H1 (cell line): ENCODE measurements around the gene CREBBP. TPM values are rescaled to one million over a fixed set of nuclear protein-coding genes. Genes with fewer than 3 reads are reported as not detected.

Source experiments
- CTCF ChIA-PET: fragments of 300-600 bp; sonication (Branson Sonifier 250); formaldehyde crosslinking; loops from one replicate; lab custom pipeline; 2021; ENCODE audit not compliant: partially characterized antibody; lab: Charles Lee
- POLR2A ChIA-PET: fragments of 300-600 bp; sonication (Branson Sonifier 250); formaldehyde crosslinking; loops from one replicate; lab custom pipeline; 2021; ENCODE audit warnings: inconsistent platforms; ENCODE audit not compliant: partially characterized antibody; lab: Charles Lee
- DNase-seq, 2 experiments: peaks; one replicate each; pipeline versions ENCODE4 v3.0.0 to v3.0.0-alpha.2; 2010 to 2022; ENCODE audit warnings: low spot score in 2 of 2, low read depth in 1 of 2, mixed read lengths in 1 of 2
- FAIRE-seq: peaks from 2 replicates; lab custom pipeline; 2011; peaks lifted over from hg19 to GRCh38; lab: Jason Lieb, UNC
- H2AFZ ChIP-seq: 2 replicates; pipeline ENCODE4 v1.8.1; 2012; ENCODE audit warnings: low read length, inconsistent platforms
- H2AK5ac ChIP-seq: 2 replicates; pipeline ENCODE4 v1.6.1; 2013; ENCODE audit warnings: low read depth, low read length
- H2BK120ac ChIP-seq: replicated peaks from 2 replicates; pipeline ENCODE3; 2013; ENCODE audit warnings: low read depth, low read length, inconsistent platforms
- H2BK12ac ChIP-seq: 2 replicates; pipeline ENCODE4 v1.6.1; 2013; ENCODE audit warnings: low read depth, low read length
- H2BK15ac ChIP-seq: 2 replicates; pipeline ENCODE4 v1.6.1; 2013; ENCODE audit warnings: low read length
- H2BK20ac ChIP-seq: 2 replicates; pipeline ENCODE4 v1.6.1; 2013; ENCODE audit warnings: low read length
- H2BK5ac ChIP-seq: 2 replicates; pipeline ENCODE4 v1.6.1; 2013; ENCODE audit warnings: low read depth, low read length
- H3K14ac ChIP-seq: 2 replicates; pipeline ENCODE4 v1.6.1; 2013; ENCODE audit warnings: inconsistent platforms; ENCODE audit not compliant: insufficient read length
- H3K18ac ChIP-seq: 2 replicates; pipeline ENCODE4 v1.6.1; 2013; ENCODE audit warnings: low read length; ENCODE audit errors: extremely low read depth
- H3K23ac ChIP-seq: 2 replicates; pipeline ENCODE4 v1.6.1; 2013; ENCODE audit warnings: inconsistent platforms; ENCODE audit not compliant: insufficient read length
- H3K23me2 ChIP-seq: 2 replicates; pipeline ENCODE4 v1.6.1; 2013; ENCODE audit warnings: low read depth, low read length
- H3K27ac ChIP-seq: 2 replicates; pipeline ENCODE4 v1.6.1; 2011; ENCODE audit warnings: low read depth, low read length, inconsistent platforms
- H3K27me3 ChIP-seq, 4 experiments: replicated peaks in 1 of 4; 1 replicate in 1 of 4; 2 replicates in 3 of 4; pipeline versions ENCODE4 v1.6.1 to v1.8.1; 2011 to 2013; ENCODE audit warnings: low read length in 3 of 4, mild to moderate bottlenecking in 3 of 4, inconsistent platforms in 2 of 4, mixed read lengths in 2 of 4, moderate library complexity in 1 of 4; ENCODE audit not compliant: control insufficient read depth in 3 of 4, insufficient read depth in 3 of 4; ENCODE audit errors: extremely low read depth in 1 of 4
- H3K36me3 ChIP-seq, 4 experiments: 2 replicates each; pipeline versions ENCODE4 v1.6.1 to v1.8.1; 2011 to 2013; ENCODE audit warnings: mild to moderate bottlenecking in 4 of 4, low read length in 3 of 4, moderate library complexity in 2 of 4, control low read depth in 1 of 4, inconsistent platforms in 1 of 4; ENCODE audit not compliant: insufficient read depth in 4 of 4, control insufficient read depth in 2 of 4
- H3K4ac ChIP-seq: replicated peaks from 2 replicates; pipeline ENCODE3; 2013; ENCODE audit warnings: low read length, low read depth, mixed read lengths, inconsistent platforms; ENCODE audit not compliant: insufficient read length
- H3K4me1 ChIP-seq, 4 experiments: replicated peaks in 1 of 4; 1 replicate in 1 of 4; 2 replicates in 3 of 4; pipeline versions ENCODE4 v1.6.1 to v1.8.1; 2011 to 2013; ENCODE audit warnings: low read length in 3 of 4, inconsistent platforms in 2 of 4, mixed read lengths in 1 of 4; ENCODE audit not compliant: insufficient read depth in 4 of 4, control insufficient read depth in 3 of 4
- H3K4me2 ChIP-seq, 2 experiments: 2 replicates each; pipeline versions ENCODE4 v1.6.1 to v1.8.1; 2011 to 2013; ENCODE audit warnings: low read depth in 2 of 2, low read length in 2 of 2, control low read depth in 1 of 2, inconsistent platforms in 1 of 2, mild to moderate bottlenecking in 1 of 2; ENCODE audit not compliant: insufficient read depth in 1 of 2
- H3K4me3 ChIP-seq, 4 experiments: fragments of 200-600, 300-600 bp in 1 of 4; sonication (generic), shearing (Covaris generic), sonication (Bioruptor Twin) in 1 of 4; 2 replicates each; pipeline versions ENCODE4 v1.5.1 to v1.8.1; 2011 to 2016; ENCODE audit warnings: low read length in 4 of 4, low read depth in 3 of 4, control low read depth in 2 of 4, inconsistent platforms in 2 of 4, mild to moderate bottlenecking in 2 of 4, mixed read lengths in 1 of 4, moderate library complexity in 1 of 4; ENCODE audit not compliant: insufficient read depth in 2 of 4; ENCODE audit errors: extremely low read depth in 1 of 4
- H3K56ac ChIP-seq: replicated peaks from 2 replicates; pipeline ENCODE3; 2013; ENCODE audit warnings: low read depth, mild to moderate bottlenecking, mixed read lengths, low read length, inconsistent platforms; ENCODE audit not compliant: insufficient read length
- H3K79me1 ChIP-seq: 2 replicates; pipeline ENCODE4 v1.6.1; 2013; ENCODE audit warnings: low read depth, low read length, control low read depth
- H3K79me2 ChIP-seq, 2 experiments: 2 replicates each; pipeline versions ENCODE4 v1.6.1 to v1.8.1; 2012 to 2013; ENCODE audit warnings: low read length in 2 of 2, mild to moderate bottlenecking in 2 of 2, inconsistent platforms in 1 of 2; ENCODE audit not compliant: insufficient read depth in 2 of 2, control insufficient read depth in 1 of 2
- H3K9ac ChIP-seq, 4 experiments: replicated peaks in 1 of 4; 1 replicate in 1 of 4; 2 replicates in 3 of 4; pipeline versions ENCODE4 v1.6.1 to v1.8.1; 2011 to 2013; ENCODE audit warnings: low read depth in 3 of 4, low read length in 3 of 4, control low read depth in 2 of 4, mild to moderate bottlenecking in 2 of 4, moderate library complexity in 2 of 4, inconsistent platforms in 1 of 4; ENCODE audit errors: extremely low read depth in 1 of 4
- H3K9me3 ChIP-seq, 2 experiments: 2 replicates each; pipeline versions ENCODE4 v1.6.1 to v1.8.1; 2012 to 2013; ENCODE audit warnings: mild to moderate bottlenecking in 2 of 2, moderate library complexity in 2 of 2, control low read depth in 1 of 2, inconsistent platforms in 1 of 2, low read depth in 1 of 2, low read length in 1 of 2, mixed read lengths in 1 of 2; ENCODE audit not compliant: insufficient read depth in 2 of 2
- H4K20me1 ChIP-seq, 2 experiments: replicated peaks in 1 of 2; 2 replicates each; pipeline versions ENCODE3 to v1.8.1; 2011 to 2013; ENCODE audit warnings: inconsistent platforms in 2 of 2, low read length in 2 of 2, mild to moderate bottlenecking in 1 of 2; ENCODE audit not compliant: insufficient read depth in 2 of 2, control insufficient read depth in 1 of 2
- H4K5ac ChIP-seq: 2 replicates; pipeline ENCODE4 v1.6.1; 2013; ENCODE audit warnings: low read length, low read depth, mixed read lengths, inconsistent platforms; ENCODE audit not compliant: insufficient read length
- H4K8ac ChIP-seq: 2 replicates; pipeline ENCODE4 v1.8.0; 2013; ENCODE audit warnings: mild to moderate bottlenecking, moderate library complexity, low read length, inconsistent platforms; ENCODE audit not compliant: insufficient read depth; ENCODE audit errors: extremely low read depth
- H4K91ac ChIP-seq: replicated peaks from 2 replicates; pipeline ENCODE3; 2013; ENCODE audit warnings: low read length, mixed read lengths, inconsistent platforms; ENCODE audit not compliant: insufficient read length
- BCL11A ChIP-seq, 2 experiments: IDR thresholded peaks; one replicate each; pipeline ENCODE4 v1.6.1; 2011; ENCODE audit warnings: low read depth in 2 of 2, low read length in 2 of 2, mild to moderate bottlenecking in 2 of 2
- CHD2 ChIP-seq: IDR thresholded peaks from 2 replicates; pipeline ENCODE4 v1.6.1; 2012; ENCODE audit warnings: low read length, improper control_type of control experiment
- SIN3A ChIP-seq, 2 experiments: IDR thresholded peaks in 1 of 2; conservative IDR thresholded peaks in 1 of 2; 2 replicates each; pipeline ENCODE4 v1.6.1; 2011 to 2012; ENCODE audit warnings: low read length in 2 of 2, improper control_type of control experiment in 1 of 2, low read depth in 1 of 2, mild to moderate bottlenecking in 1 of 2
- TCF12 ChIP-seq: IDR thresholded peaks from 2 replicates; pipeline ENCODE4 v1.6.1; 2011; ENCODE audit warnings: low read depth, mild to moderate bottlenecking, low read length
- WGBS, 2 experiments: shearing (Covaris generic) in 1 of 2; methylation state at CpG; one replicate each; pipeline versions ENCODE4 v1.1.6 to v1.1.7; 2013 to 2015; ENCODE audit warnings: low lambda C conversion rate in 2 of 2, mixed read lengths in 2 of 2, inconsistent platforms in 1 of 2, low coverage in 1 of 2, missing lambda C conversion rate in 1 of 2; ENCODE audit not compliant: insufficient replicate concordance in 2 of 2, insufficient coverage in 1 of 2, insufficient read length in 1 of 2; ENCODE audit errors: extremely low coverage in 1 of 2, missing lambda C conversion rate in 1 of 2; 5-methylcytosine and 5-hydroxymethylcytosine counted together
- polyA plus RNA-seq, 7 experiments: library from polyadenylated mRNA; depleted of rRNA in 3 of 7; stranded (reverse) in 5 of 7; unstranded in 2 of 7; fragments of >200 nt in 5 of 7; fragments of 200-250 nt in 2 of 7; gene quantifications; 1 replicate in 5 of 7; 2 replicates in 1 of 7; 4 replicates in 1 of 7; pipeline versions ENCODE4 v1.2.1 to v1.2.3, GENCODE V29; 2011 to 2013; ENCODE audit warnings: missing spikeins in 2 of 7, mixed read lengths in 2 of 7
- total RNA-seq: library from RNA; stranded (reverse); fragmentation: NEBNext Ultra II Directional; extraction: Animal tissue kit (Norgen Biotek cat#: 25700); gene quantifications from 2 replicates; pipeline ENCODE4 v1.2.1, GENCODE V29; 2021
- TF ChIP-seq, protein P1 (sequence below): IDR thresholded peaks from 2 replicates; pipeline ENCODE4 v1.6.1; 2011; ENCODE audit warnings: low read depth, mild to moderate bottlenecking, low read length; ENCODE audit not compliant: insufficient read depth
- TF ChIP-seq, protein P2 (sequence below): IDR thresholded peaks from 2 replicates; pipeline ENCODE4 v1.6.1; 2012; ENCODE audit warnings: low read length, inconsistent platforms

CREBBP gene
- total and polyA plus RNA-seq, 2 of the 8 experiments (the other 6 are each of a cell fraction or from before 2014, with no cell fraction given), result 10.0 to 60.1 TPM

DNA sequence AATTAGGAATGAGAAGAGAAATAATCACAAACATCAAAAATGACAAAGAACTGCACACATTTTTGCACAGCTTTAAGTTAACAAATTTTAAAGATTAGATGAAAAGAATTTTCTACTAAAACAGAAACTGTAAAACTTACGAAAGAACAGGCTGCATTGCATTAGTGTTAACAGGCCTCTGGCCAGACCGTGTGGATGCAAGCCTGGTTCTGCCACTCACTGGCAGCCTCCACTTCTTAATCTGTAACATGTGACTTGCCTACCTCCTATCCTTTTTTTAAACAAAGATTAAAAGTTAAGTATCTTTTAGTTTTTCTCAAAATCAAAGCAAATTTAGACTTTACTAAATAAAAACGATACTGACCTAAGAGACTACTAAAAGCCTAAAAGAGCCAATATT, 37.5 kb downstream of the CREBBP start:
- H3K23me2 ChIP-seq, result no peaks in the 10 kb centered on the region
- H2AK5ac ChIP-seq, result no peak overlapping the region
- H4K20me1 ChIP-seq, result peaks cover 2 to 12% of the 10 kb centered on the region in 2 experiments
- H4K8ac ChIP-seq, result no peak overlapping the region
- H2BK15ac ChIP-seq, result no peak overlapping the region
- ChIA-PET CTCF (no interaction called here), POLR2A (no interaction called here)
- H3K14ac ChIP-seq, result no peak overlapping the region
- H2BK5ac ChIP-seq, result no peak overlapping the region
- no peak for FAIRE-seq
- no peak overlapping the region for H2BK20ac ChIP-seq
- no peak overlapping the region for H3K56ac ChIP-seq
- H4K5ac ChIP-seq, result no peak overlapping the region
- H2AFZ ChIP-seq, result no peak overlapping the region
- no peak overlapping the region for H3K27ac ChIP-seq
- no peak overlapping the region for H3K4me2 ChIP-seq
- no peak overlapping the region for H4K91ac ChIP-seq
- H2BK12ac ChIP-seq, result no peak overlapping the region
- H3K79me1 ChIP-seq, result peaks cover 7% of the 10 kb centered on the region; the same call in 1 of the 2 replicates
- no peak for DNase-seq
- WGBS, 2 experiments, result 92% methylated on average over 3 of the region's 3 CpGs; no CpG with 5 or more reads in 1 of the 2 experiments
- H3K27me3 ChIP-seq, result no peaks in the 10 kb centered on the region
- H3K4me3 ChIP-seq, result no peak overlapping the region
- H2BK120ac ChIP-seq, result no peak overlapping the region
- no peaks in the 10 kb centered on the region for H3K36me3 ChIP-seq
- H3K79me2 ChIP-seq, result peaks cover 5 to 90% of the 10 kb centered on the region in 2 experiments
- H3K18ac ChIP-seq, result no peak overlapping the region
- H3K9ac ChIP-seq, result no peak overlapping the region
- no peak overlapping the region for H3K4ac ChIP-seq
- H3K9me3 ChIP-seq, result no peaks in the 10 kb centered on the region
- no peak overlapping the region for H3K23ac ChIP-seq
- no peak for TF ChIP-seq BCL11A (IDR thresholded peaks at IDR 0.05; ENCODE audit: low read depth in 2 of 2, low read length in 2 of 2)
- TF ChIP-seq, protein P1, sequence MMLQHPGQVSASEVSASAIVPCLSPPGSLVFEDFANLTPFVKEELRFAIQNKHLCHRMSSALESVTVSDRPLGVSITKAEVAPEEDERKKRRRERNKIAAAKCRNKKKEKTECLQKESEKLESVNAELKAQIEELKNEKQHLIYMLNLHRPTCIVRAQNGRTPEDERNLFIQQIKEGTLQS, result no peak
- TF ChIP-seq SIN3A (conservative IDR thresholded peaks at IDR 0.05 in 1 of 2, IDR thresholded peaks at IDR 0.05 in 1 of 2; ENCODE audit: low read depth in 1 of 2, low read length in 2 of 2), result no peak
- no peak for TF ChIP-seq CHD2
- TF ChIP-seq, protein P2, sequence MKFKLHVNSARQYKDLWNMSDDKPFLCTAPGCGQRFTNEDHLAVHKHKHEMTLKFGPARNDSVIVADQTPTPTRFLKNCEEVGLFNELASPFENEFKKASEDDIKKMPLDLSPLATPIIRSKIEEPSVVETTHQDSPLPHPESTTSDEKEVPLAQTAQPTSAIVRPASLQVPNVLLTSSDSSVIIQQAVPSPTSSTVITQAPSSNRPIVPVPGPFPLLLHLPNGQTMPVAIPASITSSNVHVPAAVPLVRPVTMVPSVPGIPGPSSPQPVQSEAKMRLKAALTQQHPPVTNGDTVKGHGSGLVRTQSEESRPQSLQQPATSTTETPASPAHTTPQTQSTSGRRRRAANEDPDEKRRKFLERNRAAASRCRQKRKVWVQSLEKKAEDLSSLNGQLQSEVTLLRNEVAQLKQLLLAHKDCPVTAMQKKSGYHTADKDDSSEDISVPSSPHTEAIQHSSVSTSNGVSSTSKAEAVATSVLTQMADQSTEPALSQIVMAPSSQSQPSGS, result no peak
- no peak for TF ChIP-seq TCF12
- peaks cover 2 to 6% (median 5%) of the 10 kb centered on the region in 4 experiments; a peak in 4 of 7 replicates for H3K4me1 ChIP-seq
